Vagina (tissue), 2 donors: ENCODE measurements around the gene JAM3. TPM values are rescaled to one million over a fixed set of nuclear protein-coding genes. Genes with fewer than 3 reads are reported as not detected.

Experiments used
- DNase-seq, 2 donors: peaks; one replicate each; pipeline ENCODE4 v3.0.0-alpha.2; 2017; ENCODE audit errors: extremely low spot score in 2 of 2
- H3K27ac ChIP-seq: fragments of 200-600 bp; sonication (generic); one replicate; pipeline ENCODE4 v1.5.1; 2019
- H3K27me3 ChIP-seq: fragments of 200-600 bp; sonication (generic); one replicate; pipeline ENCODE4 v1.5.1; 2019
- H3K36me3 ChIP-seq, 2 donors: fragments of 200-600 bp; sonication (generic); one replicate each; pipeline ENCODE4 v1.5.1; 2017 to 2019
- H3K4me1 ChIP-seq: fragments of 200-600 bp; sonication (generic); one replicate; pipeline ENCODE4 v1.5.1; 2019
- H3K4me3 ChIP-seq, 2 donors: fragments of 200-600 bp; sonication (generic); 1 replicate in 1 of 2; 2 replicates in 1 of 2; pipeline ENCODE4 v1.5.1; 2016 to 2019
- H3K9me3 ChIP-seq: fragments of 200-600 bp; sonication (generic); one replicate; pipeline ENCODE4 v1.5.1; 2019
- CTCF ChIP-seq, 3 experiments: fragments of 450-650 bp in 2 of 3; fragments of 200-600 bp in 1 of 3; sonication (generic) in 1 of 3; IDR thresholded peaks; one replicate each; pipeline ENCODE4 v1.5.1; 2017 to 2019; ENCODE audit warnings: antibody characterized with exemption in 3 of 3, mild to moderate bottlenecking in 2 of 3, moderate library complexity in 2 of 3
- POLR2A ChIP-seq, 2 donors: fragments of 450-650 bp; IDR thresholded peaks; one replicate each; pipeline ENCODE4 v1.6.1; 2017; ENCODE audit warnings: antibody characterized with exemption in 2 of 2, mild to moderate bottlenecking in 2 of 2, moderate library complexity in 2 of 2
- POLR2AphosphoS5 ChIP-seq, 2 donors: sonication (generic); formaldehyde crosslinking; IDR thresholded peaks; one replicate each; pipeline ENCODE4 v1.9.0; 2017; ENCODE audit warnings: antibody characterized with exemption in 2 of 2, mild to moderate bottlenecking in 2 of 2, low read depth in 1 of 2; ENCODE audit not compliant: insufficient read depth in 1 of 2
- intact Hi-C: fragments of 100-400 bp; cut with DNase I; formaldehyde crosslinking; loops from one replicate; pipeline ENCODE4 v1.15.1; 2023
- total RNA-seq: library from RNA; depleted of rRNA; stranded (reverse); fragments of >200 nt; gene quantifications from one replicate; pipeline ENCODE4 v1.2.3, GENCODE V29; 2016

The JAM3 gene
- total RNA-seq, 1 donor from 2014 or later = 31.7 TPM

GRCh38 chr11:134044514-134045284 is 24.2 kb upstream of the JAM3 start:
- TF ChIP-seq POLR2A (IDR thresholded peaks at IDR 0.05) = no peak
- no peaks in the 10 kb centered on the region for H3K9me3 ChIP-seq
- no peak overlapping the region for H3K4me3 ChIP-seq
- intact Hi-C loops = loop anchor here (5.0 kb wide), 1 partner anchor 97 kb away; no protein-coding TSS in a partner anchor
- H3K36me3 ChIP-seq = no peaks in the 10 kb centered on the region
- H3K27me3 ChIP-seq = no peaks in the 10 kb centered on the region
- H3K4me1 ChIP-seq = peaks cover 25% of the 10 kb centered on the region
- no peak for DNase-seq
- H3K27ac ChIP-seq = no peak overlapping the region

DNA sequence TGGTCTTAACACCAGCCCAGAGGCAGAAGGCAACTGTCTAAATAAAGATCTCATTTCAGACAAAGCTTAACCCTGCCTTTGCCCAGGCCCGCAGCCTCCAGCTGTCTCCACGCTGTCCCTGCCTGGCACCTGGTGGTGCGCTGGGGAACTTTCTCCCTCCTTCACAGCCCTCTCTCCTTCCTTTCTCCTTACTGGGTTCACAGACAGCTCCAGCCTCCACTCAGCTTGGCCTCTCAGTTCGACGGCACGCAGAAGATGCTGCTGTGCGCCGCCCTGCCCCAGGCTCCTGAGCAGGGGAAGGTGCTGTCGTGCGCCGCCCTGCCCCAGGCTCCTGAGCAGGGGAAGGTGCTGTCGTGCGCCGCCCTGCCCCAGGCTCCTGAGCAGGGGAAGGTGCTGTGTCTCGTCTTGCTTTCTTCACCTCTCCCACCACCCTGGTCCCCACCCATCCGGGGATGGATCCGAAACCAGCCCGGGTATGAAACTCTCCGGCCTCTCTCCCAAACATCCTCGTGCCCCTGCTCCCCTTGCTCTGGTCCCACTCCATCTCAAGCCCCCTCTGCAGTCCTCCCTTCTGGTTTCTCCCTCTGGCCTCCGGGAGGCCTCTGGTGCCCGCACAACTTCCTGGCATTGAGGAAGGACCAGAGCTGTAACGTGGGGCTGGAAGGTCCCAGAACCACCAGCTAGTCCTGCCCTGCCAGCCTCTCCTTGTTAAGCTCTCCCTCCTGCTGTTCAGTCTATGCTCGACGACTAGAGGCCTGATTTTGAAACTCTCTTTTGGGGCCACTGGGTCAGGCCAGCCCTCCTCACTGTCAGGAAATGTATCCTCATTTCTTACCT is 22.9 kb upstream of the JAM3 start:
- no peaks in the 10 kb centered on the region for H3K27me3 ChIP-seq

GRCh38 chr11:134046681-134047449 is 22.0 kb upstream of the JAM3 start:
- H3K27ac ChIP-seq = peak overlapping the region; percentile 73
- H3K36me3 ChIP-seq = no peaks in the 10 kb centered on the region
- intact Hi-C loops = no loop called here
- no peaks in the 10 kb centered on the region for H3K27me3 ChIP-seq
- H3K9me3 ChIP-seq = no peaks in the 10 kb centered on the region
- H3K4me3 ChIP-seq = peak overlapping the region in 1 of 2 donors; percentile 23
- DNase-seq = no peak
- TF ChIP-seq POLR2AphosphoS5 (IDR thresholded peaks at IDR 0.05; ENCODE audit: insufficient read depth in 1 of 2, low read depth in 1 of 2) (no peak), POLR2A (IDR thresholded peaks at IDR 0.05) (no peak), CTCF (IDR thresholded peaks at IDR 0.05) (no peak)
- peaks cover 27% of the 10 kb centered on the region for H3K4me1 ChIP-seq

More for the DNA sequence above, 22.9 kb upstream of the JAM3 start:
- Histone ChIP-seq H3K36me3 (no peaks in the 10 kb centered on the region), H3K4me1 (peaks cover 35% of the 10 kb centered on the region), H3K9me3 (no peaks in the 10 kb centered on the region), H3K4me3 (no peak overlapping the region), H3K27ac (peak overlapping the region; percentile 73)
- intact Hi-C loops = no loop called here
- TF ChIP-seq CTCF (IDR thresholded peaks at IDR 0.05) (peak in 1 of 3 experiments; percentile 22), POLR2AphosphoS5 (IDR thresholded peaks at IDR 0.05; ENCODE audit: insufficient read depth in 1 of 2, low read depth in 1 of 2) (no peak)
- no peak for DNase-seq

DNA sequence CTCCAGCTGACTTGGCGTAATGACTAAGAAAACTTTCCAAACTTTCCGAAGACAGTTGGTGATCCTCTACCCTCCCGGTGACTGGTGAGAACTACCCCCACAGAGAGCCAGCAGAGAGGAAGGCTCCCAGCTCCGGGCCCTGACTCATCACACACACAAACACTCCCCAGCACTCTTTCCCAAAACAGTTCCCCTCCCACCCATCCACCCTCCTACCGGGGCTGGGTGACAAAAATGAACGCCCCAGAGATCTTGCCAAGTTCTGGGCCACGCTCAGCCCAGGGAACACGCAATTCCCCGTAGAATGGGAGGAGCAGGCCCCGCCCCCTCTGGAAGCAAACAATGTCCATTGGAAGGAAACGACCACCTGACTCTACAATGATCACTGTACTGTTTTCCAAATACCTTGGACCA is 21.3 kb upstream of the JAM3 start:
- intact Hi-C loops = no loop called here
- Histone ChIP-seq H3K4me1 (peaks cover 26% of the 10 kb centered on the region), H3K4me3 (peak overlapping the region in 1 of 2 donors; percentile 23), H3K9me3 (no peaks in the 10 kb centered on the region), H3K36me3 (no peaks in the 10 kb centered on the region), H3K27ac (peak overlapping the region; percentile 73), H3K27me3 (no peaks in the 10 kb centered on the region)
- TF ChIP-seq CTCF (IDR thresholded peaks at IDR 0.05) (no peak), POLR2A (IDR thresholded peaks at IDR 0.05) (no peak), POLR2AphosphoS5 (IDR thresholded peaks at IDR 0.05; ENCODE audit: insufficient read depth in 1 of 2, low read depth in 1 of 2) (peak; percentile 60 to 78)
- DNase-seq = no peak

DNA sequence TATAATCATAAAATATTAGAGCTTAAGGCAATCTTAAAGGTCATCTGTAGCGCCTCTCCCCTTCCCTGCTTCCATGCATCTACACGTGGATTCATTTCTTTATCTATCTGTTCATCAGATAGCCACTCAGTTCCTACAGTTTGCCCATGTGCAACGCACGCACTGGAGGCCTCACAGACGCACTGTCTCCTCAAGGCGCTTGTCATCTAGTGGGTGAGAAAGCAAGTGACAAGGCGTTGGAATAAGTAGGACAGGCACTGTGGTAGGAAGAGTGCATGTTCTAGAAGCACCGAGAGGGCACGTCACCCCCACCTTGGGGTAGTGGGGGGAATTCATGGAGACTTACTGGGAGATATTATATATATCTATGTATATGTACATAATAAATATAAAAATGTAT is 20.8 kb upstream of the JAM3 start:
- no peak for DNase-seq
- Histone ChIP-seq H3K9me3 (no peaks in the 10 kb centered on the region), H3K4me3 (peak overlapping the region in 1 of 2 donors; percentile 23), H3K36me3 (no peaks in the 10 kb centered on the region), H3K27me3 (no peaks in the 10 kb centered on the region), H3K4me1 (peaks cover 26% of the 10 kb centered on the region), H3K27ac (peak overlapping the region; percentile 73)
- intact Hi-C loops = no loop called here
- no peak for TF ChIP-seq POLR2AphosphoS5 (IDR thresholded peaks at IDR 0.05; ENCODE audit: insufficient read depth in 1 of 2, low read depth in 1 of 2)
- TF ChIP-seq CTCF (IDR thresholded peaks at IDR 0.05) = no peak
- no peak for TF ChIP-seq POLR2A (IDR thresholded peaks at IDR 0.05)
